Measurements from ENCODE around the gene NTM.

Gene NTM

GRCh38 chr11:132116516-132116915 is 746.1 kb downstream of the NTM start:
- Histone ChIP-seq H4K20me1 (ENCODE audit: insufficient read depth, low read length, poor library complexity, severe bottlenecking) (no peaks in the 10 kb centered on the region), H3K4me1 (ENCODE audit: insufficient read depth, low read length, poor library complexity, severe bottlenecking) (no peaks in the 10 kb centered on the region), H3K79me2 (ENCODE audit: insufficient read depth, low read length) (no peaks in the 10 kb centered on the region), H3K9ac (ENCODE audit: low read depth, low read length, poor library complexity, severe bottlenecking) (no peak overlapping the region), H3K36me3 (ENCODE audit: insufficient read depth, low read length) (no peaks in the 10 kb centered on the region), H3K9me3 (ENCODE audit: insufficient read depth, low read depth, low read length) (no peaks in the 10 kb centered on the region), H3K9me2 (replicated peaks; ENCODE audit: low read depth, low read length) (no peaks in the 10 kb centered on the region), H3K27me3 (ENCODE audit: insufficient read depth, low read length, poor library complexity, severe bottlenecking) (no peaks in the 10 kb centered on the region), H3F3A (ENCODE audit: low read depth) (no peaks in the 10 kb centered on the region), H2AFZ (ENCODE audit: low read length) (no peak overlapping the region), H3K4me3 (ENCODE audit: low read length, poor library complexity, severe bottlenecking) (no peak overlapping the region), H3K4me2 (ENCODE audit: low read depth, low read length, poor library complexity, severe bottlenecking) (no peak overlapping the region)
- TF ChIP-seq, protein P1, sequence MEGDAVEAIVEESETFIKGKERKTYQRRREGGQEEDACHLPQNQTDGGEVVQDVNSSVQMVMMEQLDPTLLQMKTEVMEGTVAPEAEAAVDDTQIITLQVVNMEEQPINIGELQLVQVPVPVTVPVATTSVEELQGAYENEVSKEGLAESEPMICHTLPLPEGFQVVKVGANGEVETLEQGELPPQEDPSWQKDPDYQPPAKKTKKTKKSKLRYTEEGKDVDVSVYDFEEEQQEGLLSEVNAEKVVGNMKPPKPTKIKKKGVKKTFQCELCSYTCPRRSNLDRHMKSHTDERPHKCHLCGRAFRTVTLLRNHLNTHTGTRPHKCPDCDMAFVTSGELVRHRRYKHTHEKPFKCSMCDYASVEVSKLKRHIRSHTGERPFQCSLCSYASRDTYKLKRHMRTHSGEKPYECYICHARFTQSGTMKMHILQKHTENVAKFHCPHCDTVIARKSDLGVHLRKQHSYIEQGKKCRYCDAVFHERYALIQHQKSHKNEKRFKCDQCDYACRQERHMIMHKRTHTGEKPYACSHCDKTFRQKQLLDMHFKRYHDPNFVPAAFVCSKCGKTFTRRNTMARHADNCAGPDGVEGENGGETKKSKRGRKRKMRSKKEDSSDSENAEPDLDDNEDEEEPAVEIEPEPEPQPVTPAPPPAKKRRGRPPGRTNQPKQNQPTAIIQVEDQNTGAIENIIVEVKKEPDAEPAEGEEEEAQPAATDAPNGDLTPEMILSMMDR (conservative IDR thresholded peaks at IDR 0.05; ENCODE audit: low read length), result no peak
- TF ChIP-seq EZH2phosphoT487 (IDR thresholded peaks at IDR 0.05; ENCODE audit: borderline replicate concordance), result no peak

- no peak overlapping the region for H3K4me3 ChIP-seq (ENCODE audit: low read length, poor library complexity, severe bottlenecking)
- no peak overlapping the region for H2AFZ ChIP-seq (ENCODE audit: low read length)
- H3K79me2 ChIP-seq (ENCODE audit: insufficient read depth, low read length), result no peaks in the 10 kb centered on the region
- H3K4me1 ChIP-seq (ENCODE audit: insufficient read depth, low read length, poor library complexity, severe bottlenecking), result no peaks in the 10 kb centered on the region
- no peaks in the 10 kb centered on the region for H3K9me3 ChIP-seq (ENCODE audit: insufficient read depth, low read depth, low read length)
- TF ChIP-seq EZH2phosphoT487 (IDR thresholded peaks at IDR 0.05; ENCODE audit: borderline replicate concordance), result no peak
- TF ChIP-seq, protein P1 (conservative IDR thresholded peaks at IDR 0.05; ENCODE audit: low read length), result no peak
- H4K20me1 ChIP-seq (ENCODE audit: insufficient read depth, low read length, poor library complexity, severe bottlenecking), result no peaks in the 10 kb centered on the region
- H3K4me2 ChIP-seq (ENCODE audit: low read depth, low read length, poor library complexity, severe bottlenecking), result no peak overlapping the region
- H3K27me3 ChIP-seq (ENCODE audit: insufficient read depth, low read length, poor library complexity, severe bottlenecking), result no peaks in the 10 kb centered on the region
- H3F3A ChIP-seq (ENCODE audit: low read depth), result no peaks in the 10 kb centered on the region
- no peak overlapping the region for H3K9ac ChIP-seq (ENCODE audit: low read depth, low read length, poor library complexity, severe bottlenecking)
- H3K9me2 ChIP-seq (replicated peaks; ENCODE audit: low read depth, low read length), result no peaks in the 10 kb centered on the region
- no peaks in the 10 kb centered on the region for H3K36me3 ChIP-seq (ENCODE audit: insufficient read depth, low read length)
These were observed 748.2 kb downstream of the NTM start for GRCh38 chr11:132118661-132119060.

DNA sequence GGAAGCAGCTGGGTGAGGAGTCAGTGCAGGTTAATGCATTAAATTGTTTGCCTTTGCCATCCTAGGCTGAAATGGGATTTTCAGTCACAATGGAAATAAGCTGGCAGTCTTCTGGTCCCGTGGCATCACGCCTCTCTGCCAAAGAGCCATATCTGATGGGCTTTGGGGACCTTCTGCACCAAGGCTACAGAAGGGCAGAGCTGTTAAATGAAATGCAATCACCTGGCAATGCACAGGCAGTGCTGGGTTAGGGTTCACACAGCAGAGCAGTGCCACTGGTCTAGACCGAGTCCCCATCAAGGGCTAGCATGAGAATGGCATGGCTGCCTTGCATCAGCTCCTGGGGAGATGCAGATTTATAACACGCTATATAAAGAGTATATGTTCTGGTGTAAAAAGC is 749.2 kb downstream of the NTM start:
- H4K20me1 ChIP-seq (ENCODE audit: insufficient read depth, low read length, poor library complexity, severe bottlenecking), result no peaks in the 10 kb centered on the region
- H2AFZ ChIP-seq (ENCODE audit: low read length), result no peak overlapping the region
- H3K27me3 ChIP-seq (ENCODE audit: insufficient read depth, low read length, poor library complexity, severe bottlenecking), result no peaks in the 10 kb centered on the region
- no peak overlapping the region for H3K4me3 ChIP-seq (ENCODE audit: low read length, poor library complexity, severe bottlenecking)
- H3K9me2 ChIP-seq (replicated peaks; ENCODE audit: low read depth, low read length), result no peaks in the 10 kb centered on the region
- H3K9ac ChIP-seq (ENCODE audit: low read depth, low read length, poor library complexity, severe bottlenecking), result no peak overlapping the region
- no peaks in the 10 kb centered on the region for H3F3A ChIP-seq (ENCODE audit: low read depth)
- no peaks in the 10 kb centered on the region for H3K9me3 ChIP-seq (ENCODE audit: insufficient read depth, low read depth, low read length)
- H3K4me1 ChIP-seq (ENCODE audit: insufficient read depth, low read length, poor library complexity, severe bottlenecking), result no peaks in the 10 kb centered on the region
- no peaks in the 10 kb centered on the region for H3K36me3 ChIP-seq (ENCODE audit: insufficient read depth, low read length)
- no peak overlapping the region for H3K4me2 ChIP-seq (ENCODE audit: low read depth, low read length, poor library complexity, severe bottlenecking)
- no peak for TF ChIP-seq EZH2phosphoT487 (IDR thresholded peaks at IDR 0.05; ENCODE audit: borderline replicate concordance)
- TF ChIP-seq, protein P1 (conservative IDR thresholded peaks at IDR 0.05; ENCODE audit: low read length), result no peak
- no peaks in the 10 kb centered on the region for H3K79me2 ChIP-seq (ENCODE audit: insufficient read depth, low read length)

All from Loucy (cell line).